Measurements from ENCODE around the gene RUFY3.

Gene RUFY3

GRCh38 chr4:70778888-70779422 is 57.2 kb downstream of the RUFY3 start:
- DNase-seq (ENCODE audit: low spot score), result no peak

GRCh38 chr4:70783096-70783495 is 61.3 kb downstream of the RUFY3 start:
- DNase-seq (ENCODE audit: low spot score), result no peak

DNA sequence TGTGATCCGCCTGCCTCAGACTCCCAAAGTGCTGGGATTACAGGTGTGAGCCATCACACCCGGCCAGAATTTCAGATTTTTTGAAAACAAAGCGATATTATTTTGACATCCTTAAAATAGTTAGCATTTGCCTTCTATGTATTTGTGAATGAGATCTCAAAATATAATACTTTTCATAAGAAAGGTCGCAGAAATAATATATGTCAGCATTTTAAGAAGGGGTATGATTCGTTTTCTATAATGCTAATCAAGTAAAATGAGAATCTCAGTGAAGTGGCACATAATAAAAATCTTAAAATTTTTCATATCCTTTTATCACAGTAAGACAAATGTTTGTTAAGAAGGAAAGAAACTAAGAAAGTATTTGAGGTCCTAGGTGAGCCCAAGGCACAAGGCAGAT is 65.7 kb downstream of the RUFY3 start:
- DNase-seq (ENCODE audit: low spot score), result no peak

- no peak for DNase-seq (ENCODE audit: low spot score)
Observed at GRCh38 chr4:70788733-70789132, 67.0 kb downstream of the RUFY3 start.

- DNase-seq (ENCODE audit: low spot score), result no peak
Observed at GRCh38 chr4:70793626-70794025, 71.9 kb downstream of the RUFY3 start.

GRCh38 chr4:70801265-70801809 is 79.6 kb downstream of the RUFY3 start:
- no peak for DNase-seq (ENCODE audit: low spot score)

DNA sequence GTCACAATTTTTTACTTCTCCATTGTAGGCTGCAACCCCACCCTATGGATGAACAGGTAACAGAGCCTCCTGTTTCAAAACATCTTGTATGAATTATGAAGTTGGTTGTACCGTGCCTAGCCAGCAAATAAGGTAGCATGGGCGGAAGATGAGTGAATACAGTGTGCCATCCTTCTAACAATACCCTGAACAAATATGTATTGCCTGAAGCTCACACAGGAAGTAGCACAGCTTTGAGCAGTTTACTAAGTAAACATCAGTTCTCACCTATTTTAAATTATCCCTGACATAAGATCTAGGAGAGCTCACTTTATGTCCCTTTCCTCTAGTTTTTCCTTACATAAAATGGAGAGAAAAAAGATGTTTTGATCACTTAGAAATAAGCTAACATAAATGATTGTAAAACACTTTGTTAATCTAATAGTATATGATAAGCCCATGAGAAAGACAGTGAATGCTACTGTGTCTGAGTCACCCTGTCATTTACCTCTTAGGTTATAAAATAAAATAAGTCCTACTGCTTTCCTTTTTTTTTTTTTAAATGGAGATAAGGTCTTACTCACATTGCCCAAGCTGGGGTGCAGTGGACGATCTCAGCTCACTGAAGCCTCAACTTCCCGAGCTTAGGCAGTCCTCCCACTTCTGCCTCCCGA is 81.3 kb downstream of the RUFY3 start:
- DNase-seq (ENCODE audit: low spot score), result no peak

DNA sequence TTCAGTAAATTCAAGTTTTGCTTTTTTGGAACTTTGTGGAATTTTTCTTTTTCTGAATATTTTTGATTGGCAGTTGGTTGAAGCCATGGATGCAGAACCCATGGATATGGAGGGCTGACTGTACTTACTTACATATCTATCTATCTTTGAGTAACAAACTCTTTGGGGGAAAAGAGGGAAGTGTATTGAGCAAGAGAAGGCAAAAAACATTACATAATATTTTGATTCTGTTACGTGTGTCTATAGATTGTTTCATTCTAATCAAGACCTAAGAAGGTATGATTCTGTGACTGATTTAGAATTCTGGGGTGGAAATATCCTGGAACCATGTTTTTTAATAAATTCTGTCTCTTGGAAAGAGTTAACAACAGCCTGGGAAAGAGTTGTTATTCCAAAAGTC is 86.4 kb downstream of the RUFY3 start:
- DNase-seq (ENCODE audit: low spot score), result no peak

- no peak for DNase-seq (ENCODE audit: low spot score)
Observed at GRCh38 chr4:70815370-70815769, 93.6 kb downstream of the RUFY3 start.

GRCh38 chr4:70816894-70817293 is 95.1 kb downstream of the RUFY3 start:
- no peak for DNase-seq (ENCODE audit: low spot score)

GRCh38 chr4:70818173-70818855 is 96.5 kb downstream of the RUFY3 start:
- DNase-seq (ENCODE audit: low spot score), result no peak

GRCh38 chr4:70818921-70819320 is 97.2 kb downstream of the RUFY3 start:
- DNase-seq (ENCODE audit: low spot score), result no peak

- no peak for DNase-seq (ENCODE audit: low spot score)
Observed at GRCh38 chr4:70829015-70829414, 107.3 kb downstream of the RUFY3 start.

- DNase-seq (ENCODE audit: low spot score), result no peak
Observed at GRCh38 chr4:70829492-70829891, 107.7 kb downstream of the RUFY3 start.

GRCh38 chr4:70830054-70830453 is 108.3 kb downstream of the RUFY3 start:
- no peak for DNase-seq (ENCODE audit: low spot score)

- DNase-seq (ENCODE audit: low spot score), result no peak
Observed at GRCh38 chr4:70831293-70831692, 109.5 kb downstream of the RUFY3 start.

- DNase-seq (ENCODE audit: low spot score), result no peak
Observed at GRCh38 chr4:70833675-70834074, 111.9 kb downstream of the RUFY3 start.

GRCh38 chr4:70836081-70836480 is 114.3 kb downstream of the RUFY3 start:
- no peak for DNase-seq (ENCODE audit: low spot score)

GRCh38 chr4:70838204-70838603 is 116.4 kb downstream of the RUFY3 start:
- DNase-seq (ENCODE audit: low spot score), result peak; percentile 10

GRCh38 chr4:70838666-70839588 is 117.2 kb downstream of the RUFY3 start:
- DNase-seq (ENCODE audit: low spot score), result peak; percentile 50

GRCh38 chr4:70839589-70840093 is 117.9 kb downstream of the RUFY3 start, which contains the start of gene GRSF1:
Gene GRSF1, minus strand, starts transcription at chr4:70839890. Its CDS starts 63 bp downstream, at chr4:70839827.
- DNase-seq (ENCODE audit: low spot score), result peak; percentile 90

- DNase-seq (ENCODE audit: low spot score), result peak; percentile 16
Observed at GRCh38 chr4:70840137-70840536, 118.4 kb downstream of the RUFY3 start.

Data from cerebellar cortex (tissue), 1 donor.